ENCODE measurements around the gene UBQLN1. TPM values are rescaled to one million over a fixed set of nuclear protein-coding genes. Genes with fewer than 3 reads are reported as not detected.

Gene UBQLN1
- total and polyA plus RNA-seq, 2 donors (not counting 3 experiments of a cell fraction or from before 2014, with no cell fraction given), result 66.1 to 110 TPM

DNA sequence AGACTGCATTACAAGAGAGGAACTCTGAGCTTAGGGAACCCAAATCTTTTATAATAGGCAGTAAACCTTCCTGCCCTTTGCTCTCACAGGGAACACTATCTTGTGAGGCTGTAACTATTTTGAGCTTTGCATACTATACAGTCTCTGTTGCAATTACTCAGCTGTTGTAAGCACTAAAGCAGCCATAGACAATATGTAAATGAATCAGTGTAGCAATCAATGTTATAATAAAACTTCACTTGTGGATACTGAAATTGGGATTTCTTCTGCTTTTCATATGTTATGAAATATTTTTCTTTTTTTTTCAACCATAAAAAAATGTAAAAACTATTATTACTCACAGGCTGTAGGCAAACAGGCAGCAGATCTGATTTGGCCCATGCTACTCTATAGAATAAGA lies 16.7 kb upstream of the UBQLN1 start:
- intact Hi-C loops (cut with micrococcal nuclease), result no loop called here
- TF ChIP-seq, protein P1, sequence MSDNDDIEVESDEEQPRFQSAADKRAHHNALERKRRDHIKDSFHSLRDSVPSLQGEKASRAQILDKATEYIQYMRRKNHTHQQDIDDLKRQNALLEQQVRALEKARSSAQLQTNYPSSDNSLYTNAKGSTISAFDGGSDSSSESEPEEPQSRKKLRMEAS (IDR thresholded peaks at IDR 0.05; ENCODE audit: insufficient read depth, insufficient read length), result no peak
- TF ChIP-seq POLR2AphosphoS5 (IDR thresholded peaks at IDR 0.05; ENCODE audit: insufficient read depth, low read depth, low read length), result no peak
- no peak for TF ChIP-seq EZH2 (IDR thresholded peaks at IDR 0.05; ENCODE audit: borderline replicate concordance, low read depth, low read length, severe bottlenecking)
- TF ChIP-seq, protein P2, sequence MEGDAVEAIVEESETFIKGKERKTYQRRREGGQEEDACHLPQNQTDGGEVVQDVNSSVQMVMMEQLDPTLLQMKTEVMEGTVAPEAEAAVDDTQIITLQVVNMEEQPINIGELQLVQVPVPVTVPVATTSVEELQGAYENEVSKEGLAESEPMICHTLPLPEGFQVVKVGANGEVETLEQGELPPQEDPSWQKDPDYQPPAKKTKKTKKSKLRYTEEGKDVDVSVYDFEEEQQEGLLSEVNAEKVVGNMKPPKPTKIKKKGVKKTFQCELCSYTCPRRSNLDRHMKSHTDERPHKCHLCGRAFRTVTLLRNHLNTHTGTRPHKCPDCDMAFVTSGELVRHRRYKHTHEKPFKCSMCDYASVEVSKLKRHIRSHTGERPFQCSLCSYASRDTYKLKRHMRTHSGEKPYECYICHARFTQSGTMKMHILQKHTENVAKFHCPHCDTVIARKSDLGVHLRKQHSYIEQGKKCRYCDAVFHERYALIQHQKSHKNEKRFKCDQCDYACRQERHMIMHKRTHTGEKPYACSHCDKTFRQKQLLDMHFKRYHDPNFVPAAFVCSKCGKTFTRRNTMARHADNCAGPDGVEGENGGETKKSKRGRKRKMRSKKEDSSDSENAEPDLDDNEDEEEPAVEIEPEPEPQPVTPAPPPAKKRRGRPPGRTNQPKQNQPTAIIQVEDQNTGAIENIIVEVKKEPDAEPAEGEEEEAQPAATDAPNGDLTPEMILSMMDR (IDR thresholded peaks at IDR 0.05; ENCODE audit: extremely low read depth in 1 of 2, insufficient read depth in 1 of 2, low read depth in 1 of 2, low read length in 2 of 2), result no peak
- no peaks in the 10 kb centered on the region for H3K79me2 ChIP-seq (ENCODE audit: control insufficient read depth, insufficient read depth, low read length)
- DNase-seq (ENCODE audit: low read depth, low spot score) (no peak), FAIRE-seq (no peak)
- H3K9ac ChIP-seq (replicated peaks; ENCODE audit: extremely low read depth, insufficient read depth, low read length), result no peak overlapping the region
- no peaks in the 10 kb centered on the region for H3K4me1 ChIP-seq (ENCODE audit: control insufficient read depth, extremely low read depth, insufficient read depth, low read length)
- dilution Hi-C loops (cut with MboI; ENCODE audit: extremely low pct_ligation_motif_present, low sequenced_read_pairs), result no loop called here
- H3K4me3 ChIP-seq (replicated peaks in 1 of 3; ENCODE audit: insufficient read depth in 1 of 3, low read depth in 1 of 3, low read length in 3 of 3), result no peak overlapping the region
- H2AFZ ChIP-seq (ENCODE audit: low read depth, low read length), result no peak overlapping the region
- H3K4me2 ChIP-seq (ENCODE audit: insufficient read depth, low read length), result no peak overlapping the region
- H3K27ac ChIP-seq (ENCODE audit: insufficient read depth, low read depth, low read length), result no peak overlapping the region
- CTCF ChIA-PET, result no interaction called here
- BruUV-seq (replicated peaks), result no TSS peak
- H3K9me1 ChIP-seq (replicated peaks; ENCODE audit: control insufficient read depth, extremely low read depth, insufficient read depth, low read length), result no peaks in the 10 kb centered on the region
- H3K9me3 ChIP-seq (replicated peaks; ENCODE audit: control insufficient read depth, insufficient read depth, low read length), result no peaks in the 10 kb centered on the region
- POLR2A ChIA-PET, result no interaction called here
- H3K27me3 ChIP-seq (ENCODE audit: control insufficient read depth in 2 of 2, insufficient read depth in 2 of 2, low read length in 2 of 2), result peaks cover 0 to 10% of the 10 kb centered on the region in 2 experiments
- no peaks in the 10 kb centered on the region for H4K20me1 ChIP-seq (replicated peaks; ENCODE audit: control insufficient read depth, extremely low read depth, insufficient read depth, low read length)
- no peaks in the 10 kb centered on the region for H3K36me3 ChIP-seq (ENCODE audit: control insufficient read depth in 2 of 2, extremely low read depth in 1 of 2, insufficient read depth in 2 of 2, low read length in 2 of 2)
